Measurements from ENCODE around the gene FABP1.

GRCh38 chr2:88176352-88176984 is 48.6 kb upstream of the FABP1 start:
- TF ChIP-seq CTCF (IDR thresholded peaks at IDR 0.05 in 8 of 11, conservative IDR thresholded peaks at IDR 0.05 in 3 of 11) (no peak), POLR2A (IDR thresholded peaks at IDR 0.05) (no peak)

Data from spleen (tissue), 7 donors.